GM19239 (cell line): Measurements from ENCODE around the gene FAM53B.
A peak's percentile ranks its signal among the peaks of the same experiment; 100 is the strongest.
"Not testable (repeated sequence)": the region's sequence is repeated elsewhere in the genome, so short reads cannot be mapped to it uniquely, and the experiment has no call there.

ENCODE experiments used
- DNase-seq: peaks from one replicate; pipeline ENCODE4 v3.0.0; 2011; ENCODE audit warnings: low spot score; ENCODE audit not compliant: insufficient read length
- FAIRE-seq: peaks from 2 replicates; lab custom pipeline; 2011; peaks lifted over from hg19 to GRCh38; lab: Jason Lieb, UNC

FAM53B gene, protein sequence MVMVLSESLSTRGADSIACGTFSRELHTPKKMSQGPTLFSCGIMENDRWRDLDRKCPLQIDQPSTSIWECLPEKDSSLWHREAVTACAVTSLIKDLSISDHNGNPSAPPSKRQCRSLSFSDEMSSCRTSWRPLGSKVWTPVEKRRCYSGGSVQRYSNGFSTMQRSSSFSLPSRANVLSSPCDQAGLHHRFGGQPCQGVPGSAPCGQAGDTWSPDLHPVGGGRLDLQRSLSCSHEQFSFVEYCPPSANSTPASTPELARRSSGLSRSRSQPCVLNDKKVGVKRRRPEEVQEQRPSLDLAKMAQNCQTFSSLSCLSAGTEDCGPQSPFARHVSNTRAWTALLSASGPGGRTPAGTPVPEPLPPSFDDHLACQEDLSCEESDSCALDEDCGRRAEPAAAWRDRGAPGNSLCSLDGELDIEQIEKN

DNA sequence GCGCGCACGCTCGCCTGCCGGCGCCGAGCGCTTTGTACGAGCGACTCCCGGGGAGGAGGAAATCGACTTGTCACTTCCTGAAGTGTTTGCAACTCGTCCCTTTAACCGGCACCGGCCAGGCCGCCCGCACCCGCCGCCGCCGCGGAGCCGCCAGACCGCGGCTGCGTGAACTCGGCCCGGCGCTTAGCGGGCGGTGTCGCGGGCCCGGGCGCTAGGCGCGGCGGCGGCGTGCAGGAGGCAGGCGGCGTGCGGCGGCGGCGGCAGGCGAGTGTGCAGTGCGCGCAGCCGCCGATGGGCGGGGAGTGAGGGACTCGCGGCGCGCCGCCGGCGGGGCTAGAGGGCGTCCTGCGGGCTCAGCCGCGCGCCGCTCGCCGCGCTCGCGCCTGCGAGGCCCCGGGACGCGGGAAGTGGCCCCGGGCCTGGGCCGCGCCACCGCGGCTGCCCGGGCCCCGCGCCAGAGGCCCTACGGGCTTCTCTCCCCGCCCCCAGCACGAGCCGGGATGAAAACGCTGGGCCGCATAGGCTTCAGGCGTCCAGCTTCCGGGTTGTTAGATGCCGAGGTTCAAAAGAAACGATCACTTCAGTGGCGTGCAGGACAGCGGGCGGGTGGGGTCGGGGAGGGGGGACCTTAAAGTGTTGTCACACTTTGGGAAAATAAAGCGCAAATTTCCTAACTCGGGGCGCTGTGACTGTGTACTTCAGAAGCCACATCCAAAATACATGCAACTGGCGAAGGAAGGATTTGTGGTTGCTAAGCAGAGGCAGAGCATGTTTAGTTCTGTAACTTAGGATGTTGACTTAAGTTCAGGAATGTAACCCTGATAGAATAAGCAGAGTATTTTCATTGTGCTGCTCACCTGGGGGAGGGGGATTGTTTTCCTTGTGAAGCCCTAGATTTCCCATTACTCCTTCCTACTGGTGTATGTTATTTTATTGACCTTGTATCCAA lies at the start of gene FAM53B:
Gene FAM53B, minus strand, starts transcription at position 277 of the 949 bp plus-strand sequence. CDS start 37,665 bp downstream, outside the sequence.
- FAIRE-seq (peak; percentile 74), DNase-seq (peak; percentile 72)

DNA sequence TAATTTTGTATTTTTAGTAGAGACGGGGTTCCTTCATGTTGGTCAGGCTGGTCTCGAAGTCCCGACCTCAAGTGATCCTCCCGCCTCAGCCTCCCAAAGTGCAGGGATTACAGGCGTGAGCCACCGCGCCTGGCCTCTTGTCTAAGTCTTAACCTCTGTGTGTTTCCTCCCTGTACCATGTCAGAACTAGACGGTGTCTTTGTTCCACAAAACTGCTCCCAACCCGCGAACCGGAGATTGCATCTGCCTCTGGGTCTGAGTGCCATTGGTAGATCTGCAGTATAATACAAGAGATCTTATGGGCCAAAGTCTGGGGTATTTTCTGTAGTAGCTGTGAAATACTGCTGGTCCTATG lies 48.8 kb upstream of the FAM53B start:
- DNase-seq (no peak), FAIRE-seq (no peak)

DNA sequence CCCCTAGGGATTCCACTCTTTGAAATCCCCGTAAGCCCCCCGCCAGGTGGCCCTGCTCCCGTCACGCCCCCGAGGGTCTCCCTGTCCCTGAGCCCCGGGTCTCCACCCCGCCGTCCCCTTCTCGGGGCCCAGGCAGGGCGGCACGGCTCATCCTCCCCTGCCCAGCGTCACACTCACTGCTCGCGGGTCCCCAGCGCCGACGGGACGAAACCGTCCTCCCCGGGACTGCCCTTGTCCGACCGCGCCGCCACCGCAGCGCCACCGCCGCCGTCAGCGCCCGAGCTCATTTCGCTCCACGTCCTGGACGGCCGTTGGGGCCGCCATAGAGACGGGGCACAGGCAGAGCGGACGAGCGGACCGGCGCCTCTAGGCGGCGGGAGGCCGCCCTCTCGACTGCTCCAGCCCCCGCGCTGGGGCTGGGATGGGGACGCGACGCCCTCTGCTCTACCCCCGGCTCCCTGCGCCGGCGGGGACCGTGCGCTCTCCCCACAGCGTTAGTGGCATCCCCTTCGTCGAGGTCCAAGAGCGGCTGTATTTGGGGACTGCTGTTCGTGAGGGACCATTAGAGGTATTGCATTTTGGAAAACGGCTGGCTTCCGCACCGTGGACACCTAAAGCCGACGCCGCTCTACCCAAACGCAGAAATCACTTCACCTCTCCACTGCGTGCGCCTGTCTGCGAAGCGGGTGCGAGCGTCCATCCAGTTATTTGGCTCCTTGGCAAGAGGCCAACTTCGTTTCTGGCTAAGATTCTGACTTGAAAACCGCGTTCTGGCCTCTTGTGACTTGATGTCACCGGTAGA lies 47.6 kb upstream of the FAM53B start, which contains the start of gene EEF1AKMT2:
Gene EEF1AKMT2, minus strand, starts transcription at position 341 of the 802 bp plus-strand sequence. Its CDS starts 54 bp downstream, at position 287.
- DNase-seq: peak; percentile 84
- peak; percentile 77 for FAIRE-seq

- not testable (repeated sequence) for FAIRE-seq, DNase-seq
Measured at GRCh38 chr10:124782900-124783299, 38.7 kb upstream of the FAM53B start.

- no peak for FAIRE-seq
- DNase-seq: no peak
Measured at GRCh38 chr10:124768791-124769190, 24.6 kb upstream of the FAM53B start.

DNA sequence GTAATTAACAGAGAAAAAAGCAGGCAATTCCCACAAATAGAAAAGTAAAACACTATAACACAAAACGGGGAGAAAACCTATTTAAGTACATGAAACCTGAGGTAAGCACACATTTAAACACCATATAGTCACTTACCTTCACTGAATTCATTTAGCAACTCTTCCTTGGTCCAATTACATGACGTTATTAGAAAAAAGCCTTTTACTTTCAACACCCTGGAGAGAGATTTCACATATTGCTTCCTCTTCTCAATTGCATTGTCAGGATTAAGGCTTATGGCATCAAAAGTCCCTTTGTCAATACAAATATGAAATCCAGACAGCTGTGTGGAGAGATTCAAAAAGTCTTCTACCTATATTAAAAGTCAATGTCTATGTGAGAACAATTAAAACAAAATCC lies 21.1 kb upstream of the FAM53B start:
- DNase-seq (no peak), FAIRE-seq (no peak)

- DNase-seq: no peak
- no peak for FAIRE-seq
Measured at GRCh38 chr10:124763267-124763666, 19.1 kb upstream of the FAM53B start.

- DNase-seq (no peak), FAIRE-seq (no peak)
Measured at GRCh38 chr10:124762281-124762680, 18.1 kb upstream of the FAM53B start.

- FAIRE-seq (no peak), DNase-seq (no peak)
Measured at GRCh38 chr10:124756156-124756903, 12.2 kb upstream of the FAM53B start.

DNA sequence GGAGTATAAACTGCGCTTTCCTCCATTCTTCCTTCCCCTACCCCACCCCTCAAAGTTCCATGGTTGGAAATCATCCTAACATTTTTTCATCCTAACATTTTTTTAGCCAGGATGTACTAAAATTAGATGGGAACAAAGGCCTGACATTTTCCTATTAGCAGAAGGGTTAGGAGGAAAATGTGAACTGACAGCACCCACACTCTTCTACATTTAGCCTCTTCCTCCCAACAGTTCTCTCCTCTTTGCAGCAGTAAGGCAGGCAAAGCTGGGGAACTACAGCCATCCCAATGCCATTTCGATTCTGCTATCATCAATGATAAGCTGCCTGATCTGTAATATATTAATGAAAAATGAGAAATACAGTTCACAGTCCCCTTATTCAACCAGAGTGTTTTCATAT lies 11.4 kb upstream of the FAM53B start:
- FAIRE-seq: no peak

DNA sequence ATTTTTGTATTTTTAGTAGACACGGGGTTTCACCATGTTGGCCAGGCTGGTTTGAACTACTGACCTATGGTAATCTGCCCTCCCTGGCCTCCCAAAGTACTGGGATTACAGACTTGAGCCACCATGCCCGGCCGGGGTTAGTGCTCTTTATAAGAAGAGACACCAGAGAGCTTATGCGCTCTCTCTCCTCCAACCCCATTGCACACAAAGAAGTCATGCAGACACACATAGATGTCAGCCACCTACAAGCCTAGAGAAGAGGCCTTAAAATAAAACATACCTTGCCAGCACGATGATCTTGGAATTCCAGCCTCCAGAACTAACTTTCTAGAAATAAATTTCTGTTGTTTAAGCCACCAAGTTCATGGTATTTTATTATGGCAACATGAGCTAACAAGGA lies 10.0 kb upstream of the FAM53B start:
- FAIRE-seq (no peak), DNase-seq (no peak)

More for the DNA sequence above, 11.4 kb upstream of the FAM53B start:
- no peak for DNase-seq

DNA sequence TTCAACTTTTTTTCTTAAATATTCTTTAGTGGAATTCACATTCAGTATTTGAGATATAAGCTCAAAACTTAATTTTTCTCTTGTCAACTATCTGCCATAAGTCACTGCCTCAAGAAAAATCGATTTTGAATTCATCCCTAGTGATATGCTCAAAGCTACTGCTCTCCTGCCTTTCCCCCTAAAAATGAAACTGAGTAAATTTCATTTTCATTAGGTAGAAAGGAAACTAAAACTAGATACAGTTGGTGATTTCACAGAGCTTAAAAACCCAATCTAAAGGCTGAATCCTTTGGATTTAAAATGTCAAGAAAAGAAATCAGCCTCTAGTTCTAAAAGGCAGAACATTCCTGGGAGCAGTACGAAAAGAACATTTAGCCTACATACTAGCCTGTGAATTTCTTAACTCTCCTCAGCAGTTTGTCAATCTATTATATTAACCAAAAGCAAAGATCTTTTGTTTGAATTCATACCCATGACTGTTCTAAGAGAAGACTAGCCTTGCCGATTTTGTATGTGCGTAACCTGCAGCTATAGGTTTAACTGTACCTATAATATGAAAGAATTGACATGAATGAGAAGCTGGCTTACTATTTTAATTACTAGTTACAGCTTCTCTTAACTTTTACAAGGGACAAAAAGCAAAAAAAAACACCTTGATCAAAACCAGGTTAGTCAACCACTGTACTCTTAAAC lies 4.9 kb upstream of the FAM53B start:
- FAIRE-seq (peak; percentile 91), DNase-seq (no peak)

- FAIRE-seq: peak; percentile 74
- no peak for DNase-seq
Measured at GRCh38 chr10:124748166-124748565, 4.0 kb upstream of the FAM53B start.

GRCh38 chr10:124747745-124748144 lies 3.6 kb upstream of the FAM53B start:
- no peak for FAIRE-seq
- DNase-seq: no peak

DNA sequence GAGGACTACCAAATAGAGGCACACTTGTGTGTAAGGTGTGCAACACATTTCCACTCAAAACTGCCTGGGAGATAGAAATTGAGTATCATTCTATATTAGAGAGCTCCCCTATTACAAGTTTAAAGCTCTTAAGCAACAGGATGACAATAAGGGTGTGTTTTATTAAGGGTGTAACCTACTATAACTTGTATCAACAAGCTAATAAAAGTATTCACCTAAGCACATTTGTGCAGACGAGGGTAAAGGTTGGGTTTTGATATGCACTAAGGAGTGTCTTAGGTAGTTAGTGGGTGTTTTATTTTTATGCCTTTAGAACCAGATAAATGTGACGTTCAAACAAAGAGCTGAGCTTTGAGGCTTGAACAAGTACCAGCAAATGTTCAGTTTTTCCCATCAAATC lies 2.8 kb upstream of the FAM53B start:
- no peak for FAIRE-seq
- DNase-seq: no peak

DNA sequence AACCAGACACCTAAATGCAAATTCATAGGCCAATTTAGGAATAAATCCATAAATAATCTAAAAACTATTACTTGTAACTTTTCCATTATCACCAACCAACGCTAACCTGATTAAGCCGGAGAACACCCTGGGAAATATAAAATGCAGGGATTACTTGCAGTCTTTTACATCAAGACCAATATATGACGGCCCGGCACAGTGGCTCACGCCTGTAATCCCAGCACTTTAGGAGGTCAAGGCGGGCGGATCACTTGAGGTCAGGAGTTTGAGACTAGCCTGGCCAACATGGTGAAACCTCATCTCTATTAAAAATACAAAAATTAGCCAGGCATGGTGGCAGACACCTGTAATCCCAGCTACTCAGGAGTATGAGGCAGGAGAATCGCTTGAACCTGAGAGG lies 2.3 kb upstream of the FAM53B start:
- FAIRE-seq, DNase-seq: not testable (repeated sequence)

DNA sequence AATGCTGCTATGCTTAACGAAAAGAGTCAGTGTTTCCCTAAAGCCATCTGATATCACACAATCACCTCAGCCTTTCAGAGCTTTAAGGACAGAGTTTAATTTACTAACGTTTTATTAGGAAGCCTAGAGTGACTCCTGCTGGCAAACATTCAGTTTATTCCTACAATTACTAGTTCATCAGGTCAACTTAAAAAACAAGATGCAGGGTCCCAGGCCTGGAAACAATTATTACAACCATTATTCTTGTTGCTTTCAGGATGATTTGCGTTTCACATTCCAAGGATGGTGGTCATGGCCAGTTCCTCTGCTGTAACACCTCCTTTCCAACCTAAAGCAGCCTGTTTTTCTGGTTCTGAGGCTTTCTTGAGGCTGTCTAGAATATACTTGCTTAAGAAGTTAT lies 1.5 kb upstream of the FAM53B start:
- DNase-seq (no peak), FAIRE-seq (peak; percentile 81)

DNA sequence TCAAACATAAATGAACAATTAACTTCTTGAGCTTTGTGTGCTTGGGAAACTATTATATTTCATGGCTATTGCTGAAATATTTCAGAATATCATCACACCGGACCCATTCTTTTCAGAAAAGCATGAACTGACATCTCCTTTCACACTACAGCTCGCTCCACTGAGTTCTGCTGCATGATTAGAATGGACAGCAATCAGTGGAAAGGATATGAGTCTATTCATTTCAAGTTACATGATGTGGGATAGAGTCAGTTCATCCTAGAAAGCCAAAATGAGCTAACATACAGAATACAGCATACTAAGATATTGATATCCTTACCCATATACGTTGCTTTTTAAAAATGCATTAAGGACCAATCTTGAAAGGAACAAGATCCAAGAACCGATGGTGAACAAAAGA lies 1.1 kb upstream of the FAM53B start:
- FAIRE-seq: peak; percentile 62
- DNase-seq: no peak
